HK-2 (cell line): ENCODE data around the gene OCA2.
A peak's percentile ranks its signal among the peaks of the same experiment; 100 is the strongest.

Source experiments
- DNase-seq: peaks from one replicate; pipeline ENCODE4 v3.0.0-alpha.2; 2018; ENCODE audit not compliant: unreplicated experiment

OCA2 gene

DNA sequence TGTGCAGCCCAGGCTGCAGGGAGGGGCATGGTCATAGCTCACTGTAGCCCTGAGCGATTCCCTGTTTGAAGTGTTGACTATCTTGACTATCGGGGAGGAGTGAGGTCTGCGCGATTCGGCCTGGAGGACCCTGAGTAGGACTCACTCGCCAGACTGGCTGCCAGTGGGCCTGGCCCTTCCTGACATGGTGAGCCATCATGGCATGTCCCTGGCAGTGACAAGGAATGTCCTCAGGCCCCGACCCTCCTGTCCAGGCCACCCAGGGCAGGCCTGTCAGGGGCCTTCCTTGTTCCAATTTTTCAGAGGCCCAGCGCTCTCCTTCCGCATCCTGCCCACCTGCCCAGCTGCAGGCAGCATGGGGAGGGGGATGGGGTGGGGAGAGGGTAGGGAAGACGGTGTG, 5.2 kb upstream of the OCA2 start:
- DNase-seq, result no peak

DNA sequence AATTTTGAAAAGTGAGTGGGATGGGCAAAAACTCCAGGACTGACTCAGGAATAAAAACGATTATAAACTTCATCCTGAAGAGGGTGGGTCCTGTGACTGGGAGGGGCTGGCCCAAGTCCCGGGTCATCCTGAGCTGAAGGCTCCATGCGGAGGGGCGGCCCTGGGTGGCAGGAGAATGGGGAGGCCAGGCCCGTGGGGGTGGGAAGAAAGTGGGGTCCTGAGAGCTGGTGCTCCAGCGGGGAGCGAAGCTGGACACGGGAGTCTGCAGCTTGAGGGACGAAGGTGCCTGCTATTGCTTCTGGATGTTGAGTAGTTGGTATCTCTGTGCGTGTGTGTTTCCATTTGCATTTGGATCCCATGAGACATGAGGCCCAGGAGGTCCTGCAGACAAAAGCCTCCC, 4.7 kb upstream of the OCA2 start:
- no peak for DNase-seq

DNA sequence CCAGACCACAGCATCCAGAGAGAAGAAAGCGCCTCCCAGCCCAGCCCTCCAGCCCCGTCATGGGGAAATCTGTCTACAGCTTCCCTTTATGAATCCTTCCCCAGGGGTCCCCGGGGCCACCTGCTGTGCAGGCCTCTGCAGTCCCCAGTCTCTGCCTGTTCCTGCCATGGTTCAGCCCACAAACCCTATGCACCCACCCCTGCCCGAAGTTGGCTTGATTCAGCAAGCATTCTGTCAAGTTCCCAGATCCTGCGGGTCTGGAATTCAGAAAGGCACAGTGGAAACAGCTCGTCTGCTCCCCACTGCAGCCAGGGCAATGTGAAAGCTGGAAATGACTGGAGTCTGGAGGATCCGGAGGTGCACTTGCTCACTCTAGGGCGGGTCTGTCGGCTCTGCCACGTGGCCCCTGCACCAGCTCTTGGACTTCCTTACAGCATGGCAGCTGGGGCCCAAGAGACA, 2.9 kb upstream of the OCA2 start:
- no peak for DNase-seq

GRCh38 chr15:28101201-28101600, 2.1 kb upstream of the OCA2 start:
- no peak for DNase-seq

DNA sequence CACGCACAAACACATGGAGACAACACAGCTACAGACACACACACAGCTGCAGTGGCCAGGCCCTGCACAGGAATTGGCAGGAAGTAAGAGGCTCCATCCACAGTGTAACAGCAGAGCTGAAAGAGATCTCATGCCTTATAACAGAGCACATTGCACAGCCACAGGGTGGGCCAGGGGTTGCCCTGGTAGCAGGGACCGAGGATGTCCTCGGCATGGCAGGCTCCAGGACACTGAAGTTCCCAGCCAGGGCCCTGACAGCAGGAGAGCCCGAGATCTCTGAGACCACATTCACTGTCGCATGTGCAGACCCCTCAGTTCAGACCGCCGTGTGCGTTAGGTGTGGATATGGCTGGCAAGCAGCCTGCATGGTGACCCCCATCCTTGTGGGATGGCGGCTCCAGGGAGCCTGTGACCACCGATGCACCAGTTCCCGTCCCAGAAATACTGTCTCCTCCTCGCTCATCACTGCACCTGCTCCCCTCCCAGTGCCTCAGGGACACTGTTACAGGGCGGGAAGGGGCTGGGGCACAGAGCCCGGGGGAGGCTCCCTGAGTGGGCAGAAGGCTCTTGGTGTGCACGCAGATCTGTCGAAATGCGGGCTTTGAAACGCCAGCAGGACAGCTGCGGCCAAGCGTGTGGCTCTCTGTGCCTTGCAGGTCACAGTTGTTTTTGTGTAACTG, 1.5 kb upstream of the OCA2 start:
- no peak for DNase-seq

- DNase-seq, result no peak
These were observed 533 bp upstream of the OCA2 start for GRCh38 chr15:28099555-28100140.

DNA sequence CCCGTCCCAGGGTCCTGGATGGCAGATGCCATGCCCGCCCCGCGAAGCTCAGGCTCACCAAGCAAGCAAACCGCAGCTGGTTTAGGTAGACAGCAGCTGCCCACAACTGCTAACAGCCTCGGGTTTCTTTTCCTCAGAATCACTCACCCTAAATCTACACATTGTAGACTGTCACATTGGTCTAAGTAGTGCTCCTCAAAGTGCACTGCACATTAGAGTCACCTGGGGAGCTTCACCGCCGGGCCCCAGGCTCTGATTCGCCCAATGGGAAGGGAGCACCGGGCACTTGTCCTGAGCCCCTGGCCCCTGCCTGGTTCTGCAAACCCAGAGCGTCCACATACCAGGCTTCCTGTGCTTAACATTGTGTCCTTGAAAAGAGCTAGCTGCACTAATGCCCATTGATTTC, 752 bp downstream of the OCA2 start:
- DNase-seq, result no peak

DNA sequence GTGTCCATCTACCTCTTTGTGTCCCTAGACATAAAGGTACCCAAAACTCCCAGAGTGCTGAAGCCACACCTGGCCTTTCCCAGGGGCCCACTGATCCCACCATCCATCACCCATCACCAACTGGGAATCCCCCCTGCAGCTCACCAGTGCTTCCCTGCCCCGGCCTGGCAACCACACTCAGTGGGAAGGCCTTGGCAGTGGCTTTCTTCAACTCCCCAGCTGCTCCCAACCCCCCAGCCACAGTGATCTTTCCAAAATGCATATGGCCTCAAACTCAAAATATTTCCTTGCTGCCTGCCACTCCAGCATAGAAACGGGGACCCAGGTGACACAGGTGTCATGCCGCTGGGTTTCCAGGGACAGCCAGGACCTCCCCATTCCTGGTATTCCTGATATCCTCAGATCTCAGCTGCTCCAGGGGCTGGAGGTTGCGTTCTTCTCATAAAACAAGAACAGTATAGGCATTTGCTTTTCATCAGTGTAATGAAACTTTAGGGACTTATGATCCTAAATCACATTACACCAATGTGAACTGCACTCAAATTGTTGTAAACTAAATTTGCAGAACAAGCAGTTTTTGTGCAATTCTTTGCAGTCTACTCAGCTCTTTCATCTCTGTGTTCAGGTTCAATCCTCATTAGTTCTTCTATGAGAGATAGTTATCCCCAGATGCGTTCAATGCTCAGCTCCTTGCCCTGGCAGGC, 1.3 kb downstream of the OCA2 start:
- DNase-seq, result no peak

GRCh38 chr15:28096670-28097431, 2.3 kb downstream of the OCA2 start:
- no peak for DNase-seq

DNA sequence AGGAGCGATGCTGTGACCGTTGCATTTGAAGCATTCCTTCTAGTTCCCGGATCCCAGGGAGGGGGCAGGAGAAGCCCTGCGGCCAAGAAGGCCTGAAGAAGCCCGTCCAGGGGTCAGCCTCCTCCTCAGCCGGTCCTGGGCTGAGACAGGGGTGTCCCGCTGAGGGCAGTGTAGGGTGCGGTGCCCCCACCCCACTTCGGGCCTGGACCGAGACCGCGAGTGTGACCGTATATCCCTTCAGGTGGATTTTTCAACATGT, 2.8 kb downstream of the OCA2 start:
- DNase-seq, result no peak

- no peak for DNase-seq
These were observed 4.2 kb downstream of the OCA2 start for GRCh38 chr15:28094732-28095521.

DNA sequence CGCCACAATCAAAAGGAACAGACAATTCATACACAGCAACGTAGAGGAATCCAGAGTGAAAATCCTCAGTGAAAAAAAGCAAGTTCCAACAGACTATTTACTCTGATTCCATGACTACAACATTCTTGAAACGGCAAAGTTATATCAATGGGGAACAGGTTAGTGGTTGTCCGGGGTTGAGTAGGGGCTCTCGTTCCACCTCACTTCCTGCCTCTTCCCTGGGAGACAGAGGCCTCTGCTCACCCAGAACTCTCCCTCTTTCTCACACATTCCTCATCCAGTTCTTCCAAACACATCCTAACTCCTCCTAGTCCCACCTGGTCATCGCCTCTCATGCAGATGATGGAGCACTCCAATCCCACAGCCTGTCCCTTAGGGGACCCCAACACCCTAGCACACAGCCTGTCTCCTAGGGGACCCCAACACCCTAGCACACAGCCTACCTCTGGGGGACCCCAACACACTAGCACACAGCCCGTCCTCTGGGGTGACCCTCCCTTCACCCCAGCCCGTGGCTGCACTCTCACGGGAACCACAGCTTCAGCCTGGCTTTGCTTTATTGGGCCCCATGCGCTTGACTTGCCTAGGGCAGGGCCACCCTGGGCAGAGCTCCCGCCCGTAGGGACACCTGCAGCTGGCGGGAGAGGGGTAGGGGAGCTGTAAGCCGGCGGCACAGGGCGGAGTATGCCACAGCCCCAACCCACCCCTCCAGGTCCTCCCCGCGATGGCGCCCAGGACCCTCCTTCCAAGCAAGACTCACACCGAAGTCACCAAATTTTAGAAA, 5.2 kb downstream of the OCA2 start:
- no peak for DNase-seq

DNA sequence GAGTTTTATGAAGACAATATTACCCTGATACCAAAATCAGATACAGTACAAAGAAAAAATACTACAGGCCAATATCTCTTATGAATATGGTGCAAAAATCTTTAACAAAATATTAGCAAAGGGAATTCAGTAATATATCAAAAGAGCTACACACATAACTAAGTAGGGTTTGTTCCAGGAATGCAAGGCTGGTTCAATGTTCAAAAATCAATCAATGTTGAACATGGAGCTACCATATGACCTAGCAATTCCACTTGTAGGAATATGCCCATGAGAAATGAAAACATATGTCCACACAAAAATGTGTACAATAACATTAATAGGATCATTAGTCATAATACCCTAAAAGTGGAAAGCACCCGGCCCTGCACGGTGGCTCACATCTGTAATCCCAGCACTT, 7.8 kb downstream of the OCA2 start:
- no peak for DNase-seq

DNA sequence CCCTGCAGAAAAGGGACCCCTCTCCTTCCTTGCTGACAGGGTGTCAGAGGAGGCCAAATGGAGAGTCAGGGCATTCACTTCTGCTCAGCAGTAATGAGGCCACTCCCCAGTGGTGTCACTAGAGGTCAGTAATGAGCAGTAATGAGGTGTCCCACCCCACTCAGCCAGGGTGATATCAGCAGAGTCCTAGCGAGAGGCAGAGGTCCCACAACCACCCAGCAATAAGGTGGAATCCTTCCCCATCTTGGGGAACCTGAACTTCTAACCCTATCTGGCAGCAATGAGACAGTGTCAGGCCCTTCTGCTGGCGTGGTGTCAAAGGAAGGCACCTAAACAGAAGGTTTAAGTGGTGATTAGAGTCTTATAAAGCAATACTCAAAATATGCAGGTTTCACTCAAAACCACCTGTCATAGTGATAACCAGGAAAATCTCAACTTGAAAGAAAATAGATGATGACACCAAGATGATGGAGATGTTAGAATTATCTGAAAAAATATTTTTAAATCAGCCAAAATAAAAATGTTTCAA, 12.9 kb downstream of the OCA2 start:
- peak; percentile 46 for DNase-seq

DNA sequence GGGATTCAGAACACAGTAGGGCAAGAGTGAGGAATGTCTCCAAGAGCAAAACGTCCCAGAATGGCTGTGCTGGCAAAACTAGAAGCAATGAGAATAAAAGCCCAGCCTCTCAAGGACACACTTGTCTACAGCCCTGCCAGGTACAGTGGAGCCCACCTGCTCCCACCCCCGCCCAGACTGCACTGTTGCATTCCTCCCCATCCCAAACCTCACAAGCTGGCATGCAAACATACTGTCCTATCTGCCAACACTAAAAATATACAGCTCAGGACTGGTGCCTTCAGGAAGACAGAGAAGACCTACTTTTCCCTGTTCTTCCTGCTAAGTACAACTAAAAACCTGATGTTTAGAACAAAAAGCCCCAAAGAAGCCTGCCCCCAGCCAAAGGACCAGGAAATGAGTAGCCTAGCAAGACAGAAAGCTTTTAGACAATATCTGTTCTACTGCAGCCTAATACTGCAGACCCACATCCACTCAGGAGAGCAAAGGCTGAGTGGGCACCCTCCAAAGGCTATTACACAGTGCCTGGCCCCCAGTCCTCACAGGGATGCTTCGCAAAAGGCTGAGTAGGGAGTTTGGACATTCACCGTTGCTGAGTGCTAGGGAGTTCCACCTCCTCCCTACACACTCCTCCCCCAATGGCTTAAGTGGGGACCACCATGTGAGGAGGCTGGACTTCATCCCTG, 13.5 kb downstream of the OCA2 start:
- no peak for DNase-seq

DNA sequence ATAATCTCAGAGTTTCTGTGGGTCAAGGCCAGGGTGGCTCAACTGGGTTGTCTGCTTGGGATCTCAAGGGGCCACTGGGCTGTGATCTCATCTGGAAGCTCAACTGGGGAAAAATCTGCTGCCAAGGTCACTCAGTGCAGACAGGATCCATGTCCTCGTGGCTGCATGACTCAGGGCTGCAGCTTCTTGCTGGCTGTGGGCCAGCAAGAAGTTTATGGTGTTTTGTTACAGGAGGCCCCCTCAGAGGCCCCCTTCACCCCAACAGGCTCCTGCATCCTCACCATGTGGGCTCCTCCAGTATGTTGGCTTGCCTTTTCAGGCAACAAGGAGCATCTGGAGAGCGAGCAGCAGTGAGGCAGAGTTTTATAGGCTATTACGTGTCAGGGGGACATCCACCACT, 14.6 kb downstream of the OCA2 start:
- no peak for DNase-seq

- no peak for DNase-seq
These were observed 16.0 kb downstream of the OCA2 start for GRCh38 chr15:28082891-28083684.

GRCh38 chr15:28081594-28081993, 17.5 kb downstream of the OCA2 start:
- DNase-seq, result no peak

- no peak for DNase-seq
These were observed 18.7 kb downstream of the OCA2 start for GRCh38 chr15:28080386-28080785.
